ENCODE measurements around the gene YWHAQ.

GRCh38 chr2:9641641-9642040 is 10.8 kb upstream of the YWHAQ start:
- no peak for TF ChIP-seq CTCF (IDR thresholded peaks at IDR 0.05)
- TF ChIP-seq EZH2phosphoT487 (IDR thresholded peaks at IDR 0.05) = no peak
- no peak for TF ChIP-seq EZH2 (IDR thresholded peaks at IDR 0.05)

Data from neural progenitor cell (in vitro differentiated cells).